GM23338 (cell line): ENCODE data around the gene TMTC4. TPM values are rescaled to one million over a fixed set of nuclear protein-coding genes. Genes with fewer than 3 reads are reported as not detected.

Experiments
- ATAC-seq: fragments of 200-7000 bp; cut with Tn5 transposase; 3 replicates; pipeline ENCODE4 v1.9.1; 2020
- DNase-seq: peaks from one replicate; pipeline ENCODE4 v3.0.0-alpha.2; 2015; ENCODE audit warnings: low spot score
- H2AFZ ChIP-seq: fragments of 200-600 bp; sonication (generic); 2 replicates; pipeline ENCODE4 v1.8.0; 2016; ENCODE audit warnings: antibody characterized with exemption, mild to moderate bottlenecking, moderate library complexity
- H3F3A ChIP-seq: fragments of 200-600 bp; sonication (generic); replicated peaks from 2 replicates; pipeline ENCODE4 v1.8.0; 2017; ENCODE audit warnings: antibody characterized with exemption, mixed run types, low read depth
- H3K27ac ChIP-seq: fragments of 200-600 bp; sonication (generic); 2 replicates; pipeline ENCODE4 v1.6.1; 2016; ENCODE audit warnings: low read depth
- H3K27me3 ChIP-seq: fragments of 200-600 bp; sonication (generic); 2 replicates; pipeline ENCODE4 v1.8.0; 2016; ENCODE audit warnings: mild to moderate bottlenecking, mixed run types, moderate library complexity; ENCODE audit not compliant: insufficient read depth
- H3K36me3 ChIP-seq: fragments of 200-600 bp; sonication (generic); 2 replicates; pipeline ENCODE4 v1.8.0; 2016; ENCODE audit warnings: mild to moderate bottlenecking; ENCODE audit not compliant: insufficient read depth
- H3K4me1 ChIP-seq: fragments of 200-600 bp; sonication (generic); 2 replicates; pipeline ENCODE4 v1.8.0; 2016; ENCODE audit warnings: mild to moderate bottlenecking, moderate library complexity; ENCODE audit not compliant: insufficient read depth
- H3K4me2 ChIP-seq: fragments of 200-600 bp; sonication (generic); 2 replicates; pipeline ENCODE4 v1.7.1; 2017; ENCODE audit warnings: mixed run types
- H3K4me3 ChIP-seq: fragments of 200-600 bp; sonication (generic); 2 replicates; pipeline ENCODE4 v1.6.1; 2016; ENCODE audit warnings: mixed run types
- H3K79me2 ChIP-seq: fragments of 200-600 bp; sonication (generic); replicated peaks from 2 replicates; pipeline ENCODE4 v1.8.0; 2017; ENCODE audit warnings: mild to moderate bottlenecking; ENCODE audit not compliant: insufficient read depth
- H3K9me2 ChIP-seq: fragments of 200-600 bp; sonication (generic); 2 replicates; pipeline ENCODE4 v1.8.0; 2017; ENCODE audit not compliant: insufficient read depth
- H4K20me1 ChIP-seq: fragments of 200-600 bp; sonication (generic); replicated peaks from 2 replicates; pipeline ENCODE4 v1.8.0; 2017; ENCODE audit warnings: mild to moderate bottlenecking; ENCODE audit not compliant: insufficient read depth
- H3K27ac Mint-ChIP-seq: 2 replicates; pipeline ENCODE4 v1.8.0; 2020; ENCODE audit warnings: inconsistent platforms, mild to moderate bottlenecking, moderate library complexity, mixed read lengths
- H3K27me3 Mint-ChIP-seq: 3 replicates; pipeline ENCODE4 v1.8.0; 2022; ENCODE audit warnings: low read depth, mild to moderate bottlenecking, moderate library complexity, mixed read lengths, inconsistent platforms; ENCODE audit not compliant: insufficient read depth, poor library complexity
- H3K36me3 Mint-ChIP-seq: 3 replicates; pipeline ENCODE4 v1.8.0; 2021; ENCODE audit warnings: low read depth, mild to moderate bottlenecking, inconsistent platforms, moderate library complexity, mixed read lengths
- H3K4me1 Mint-ChIP-seq: 3 replicates; pipeline ENCODE4 v1.8.0; 2020; ENCODE audit warnings: mild to moderate bottlenecking, inconsistent platforms, mixed read lengths
- H3K4me3 Mint-ChIP-seq: 3 replicates; pipeline ENCODE4 v1.8.0; 2021; ENCODE audit warnings: moderate library complexity, mild to moderate bottlenecking, inconsistent platforms, mixed read lengths
- H3K9me3 Mint-ChIP-seq: 3 replicates; pipeline ENCODE4 v1.8.0; 2020; ENCODE audit warnings: moderate library complexity, mild to moderate bottlenecking, inconsistent platforms, mixed read lengths
- CTCF ChIP-seq, 2 experiments: fragments of 200-600 bp in 1 of 2; sonication (generic) in 1 of 2; conservative IDR thresholded peaks; 2 replicates each; pipeline versions ENCODE4 v1.5.1 to v1.6.1; 2016 to 2017; ENCODE audit warnings: antibody characterized with exemption in 2 of 2, low read depth in 2 of 2, mild to moderate bottlenecking in 2 of 2, moderate library complexity in 1 of 2
- EZH2phosphoT487 ChIP-seq: fragments of 200-600 bp; sonication (generic); IDR thresholded peaks from one replicate; pipeline ENCODE4 v1.8.1; 2018; ENCODE audit warnings: antibody characterized with exemption; ENCODE audit not compliant: unreplicated experiment
- JUNB ChIP-seq: IDR thresholded peaks from one replicate; pipeline ENCODE4 v1.6.1; 2016; ENCODE audit warnings: antibody characterized with exemption; ENCODE audit not compliant: unreplicated experiment
- NANOG ChIP-seq: IDR thresholded peaks from 2 replicates; pipeline ENCODE4 v1.6.1; 2016; ENCODE audit warnings: antibody characterized with exemption, borderline replicate concordance
- STAT1 ChIP-seq: IDR thresholded peaks from one replicate; pipeline ENCODE4 v1.6.1; 2016; ENCODE audit warnings: antibody characterized with exemption; ENCODE audit not compliant: unreplicated experiment
- ZNF114 ChIP-seq: fragments of 250-450 bp; sonication (Bioruptor Pico); IDR thresholded peaks from 2 replicates; pipeline ENCODE4 v1.5.0; 2020; ENCODE audit warnings: mild to moderate bottlenecking, moderate library complexity
- ZNF331 ChIP-seq: fragments of 250-450 bp; sonication (Bioruptor Pico); IDR thresholded peaks from 2 replicates; pipeline ENCODE4 v1.5.0; 2020; ENCODE audit warnings: low read depth, mild to moderate bottlenecking, moderate library complexity
- polyA plus RNA-seq: library from polyadenylated mRNA; unstranded; fragments of >200 nt; fragmentation: Nextera tagmentation; extraction: Ambion mirVana; gene quantifications from 2 replicates; pipeline ENCODE4 v1.2.1, GENCODE V29; 2016
- total RNA-seq: library from RNA; depleted of rRNA; stranded (reverse); fragments of >200 nt; shearing (Covaris generic); gene quantifications from 2 replicates; pipeline ENCODE4 v1.2.3, GENCODE V29; 2014
- TF ChIP-seq, protein P1 (sequence below): IDR thresholded peaks from one replicate; pipeline ENCODE4 v1.6.1; 2018; ENCODE audit warnings: antibody characterized with exemption; ENCODE audit not compliant: unreplicated experiment
- TF ChIP-seq, protein P2 (sequence below): fragments of 250-450 bp; sonication (Bioruptor Pico); IDR thresholded peaks from 2 replicates; pipeline ENCODE4 v1.5.0; 2020; ENCODE audit warnings: mild to moderate bottlenecking, moderate library complexity

Gene TMTC4
- total and polyA plus RNA-seq, 2 experiments from 2014 or later, result 21.9 to 50.0 TPM

DNA sequence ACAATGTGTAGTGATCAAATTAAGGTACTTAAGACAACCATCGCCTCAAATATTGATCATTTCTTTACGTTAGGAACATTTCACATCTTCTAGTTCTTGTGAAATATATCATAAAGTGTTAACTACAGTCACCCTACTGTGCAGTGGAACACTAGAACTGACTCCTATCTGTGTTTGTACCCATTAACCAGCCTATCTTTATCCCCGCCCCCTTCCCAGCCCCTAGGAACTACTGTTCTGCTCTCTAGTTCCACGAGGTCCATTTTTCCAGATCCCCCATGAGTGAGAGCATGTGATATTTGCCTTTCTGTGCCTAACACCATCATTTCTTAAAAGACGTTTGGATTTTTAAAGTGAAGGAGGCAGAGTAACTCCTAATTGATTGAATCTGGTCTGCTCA is 61.6 kb downstream of the TMTC4 start:
- no peaks in the 10 kb centered on the region for H3K79me2 ChIP-seq
- H4K20me1 ChIP-seq, result no peaks in the 10 kb centered on the region
- peaks cover 2% of the 10 kb centered on the region for H3K27me3 Mint-ChIP-seq
- no peak overlapping the region for H2AFZ ChIP-seq
- H3K4me2 ChIP-seq, result no peak overlapping the region
- no peak overlapping the region for H3K4me3 Mint-ChIP-seq
- H3K27ac Mint-ChIP-seq, result no peak overlapping the region
- no peak overlapping the region for H3K4me3 ChIP-seq
- H3K36me3 ChIP-seq, result peaks cover 6% of the 10 kb centered on the region
- ATAC-seq (no peak), DNase-seq (no peak)
- no peaks in the 10 kb centered on the region for H3K27me3 ChIP-seq
- TF ChIP-seq EZH2phosphoT487 (no peak), ZNF331 (CRISPR knock-in tag) (no peak), NANOG (no peak), STAT1 (no peak), JUNB (no peak), ZNF114 (CRISPR knock-in tag) (no peak), CTCF (conservative IDR thresholded peaks at IDR 0.05; ENCODE audit: low read depth in 2 of 2) (no peak)
- TF ChIP-seq, protein P1, sequence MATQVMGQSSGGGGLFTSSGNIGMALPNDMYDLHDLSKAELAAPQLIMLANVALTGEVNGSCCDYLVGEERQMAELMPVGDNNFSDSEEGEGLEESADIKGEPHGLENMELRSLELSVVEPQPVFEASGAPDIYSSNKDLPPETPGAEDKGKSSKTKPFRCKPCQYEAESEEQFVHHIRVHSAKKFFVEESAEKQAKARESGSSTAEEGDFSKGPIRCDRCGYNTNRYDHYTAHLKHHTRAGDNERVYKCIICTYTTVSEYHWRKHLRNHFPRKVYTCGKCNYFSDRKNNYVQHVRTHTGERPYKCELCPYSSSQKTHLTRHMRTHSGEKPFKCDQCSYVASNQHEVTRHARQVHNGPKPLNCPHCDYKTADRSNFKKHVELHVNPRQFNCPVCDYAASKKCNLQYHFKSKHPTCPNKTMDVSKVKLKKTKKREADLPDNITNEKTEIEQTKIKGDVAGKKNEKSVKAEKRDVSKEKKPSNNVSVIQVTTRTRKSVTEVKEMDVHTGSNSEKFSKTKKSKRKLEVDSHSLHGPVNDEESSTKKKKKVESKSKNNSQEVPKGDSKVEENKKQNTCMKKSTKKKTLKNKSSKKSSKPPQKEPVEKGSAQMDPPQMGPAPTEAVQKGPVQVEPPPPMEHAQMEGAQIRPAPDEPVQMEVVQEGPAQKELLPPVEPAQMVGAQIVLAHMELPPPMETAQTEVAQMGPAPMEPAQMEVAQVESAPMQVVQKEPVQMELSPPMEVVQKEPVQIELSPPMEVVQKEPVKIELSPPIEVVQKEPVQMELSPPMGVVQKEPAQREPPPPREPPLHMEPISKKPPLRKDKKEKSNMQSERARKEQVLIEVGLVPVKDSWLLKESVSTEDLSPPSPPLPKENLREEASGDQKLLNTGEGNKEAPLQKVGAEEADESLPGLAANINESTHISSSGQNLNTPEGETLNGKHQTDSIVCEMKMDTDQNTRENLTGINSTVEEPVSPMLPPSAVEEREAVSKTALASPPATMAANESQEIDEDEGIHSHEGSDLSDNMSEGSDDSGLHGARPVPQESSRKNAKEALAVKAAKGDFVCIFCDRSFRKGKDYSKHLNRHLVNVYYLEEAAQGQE, result no peak
- TF ChIP-seq, protein P2, sequence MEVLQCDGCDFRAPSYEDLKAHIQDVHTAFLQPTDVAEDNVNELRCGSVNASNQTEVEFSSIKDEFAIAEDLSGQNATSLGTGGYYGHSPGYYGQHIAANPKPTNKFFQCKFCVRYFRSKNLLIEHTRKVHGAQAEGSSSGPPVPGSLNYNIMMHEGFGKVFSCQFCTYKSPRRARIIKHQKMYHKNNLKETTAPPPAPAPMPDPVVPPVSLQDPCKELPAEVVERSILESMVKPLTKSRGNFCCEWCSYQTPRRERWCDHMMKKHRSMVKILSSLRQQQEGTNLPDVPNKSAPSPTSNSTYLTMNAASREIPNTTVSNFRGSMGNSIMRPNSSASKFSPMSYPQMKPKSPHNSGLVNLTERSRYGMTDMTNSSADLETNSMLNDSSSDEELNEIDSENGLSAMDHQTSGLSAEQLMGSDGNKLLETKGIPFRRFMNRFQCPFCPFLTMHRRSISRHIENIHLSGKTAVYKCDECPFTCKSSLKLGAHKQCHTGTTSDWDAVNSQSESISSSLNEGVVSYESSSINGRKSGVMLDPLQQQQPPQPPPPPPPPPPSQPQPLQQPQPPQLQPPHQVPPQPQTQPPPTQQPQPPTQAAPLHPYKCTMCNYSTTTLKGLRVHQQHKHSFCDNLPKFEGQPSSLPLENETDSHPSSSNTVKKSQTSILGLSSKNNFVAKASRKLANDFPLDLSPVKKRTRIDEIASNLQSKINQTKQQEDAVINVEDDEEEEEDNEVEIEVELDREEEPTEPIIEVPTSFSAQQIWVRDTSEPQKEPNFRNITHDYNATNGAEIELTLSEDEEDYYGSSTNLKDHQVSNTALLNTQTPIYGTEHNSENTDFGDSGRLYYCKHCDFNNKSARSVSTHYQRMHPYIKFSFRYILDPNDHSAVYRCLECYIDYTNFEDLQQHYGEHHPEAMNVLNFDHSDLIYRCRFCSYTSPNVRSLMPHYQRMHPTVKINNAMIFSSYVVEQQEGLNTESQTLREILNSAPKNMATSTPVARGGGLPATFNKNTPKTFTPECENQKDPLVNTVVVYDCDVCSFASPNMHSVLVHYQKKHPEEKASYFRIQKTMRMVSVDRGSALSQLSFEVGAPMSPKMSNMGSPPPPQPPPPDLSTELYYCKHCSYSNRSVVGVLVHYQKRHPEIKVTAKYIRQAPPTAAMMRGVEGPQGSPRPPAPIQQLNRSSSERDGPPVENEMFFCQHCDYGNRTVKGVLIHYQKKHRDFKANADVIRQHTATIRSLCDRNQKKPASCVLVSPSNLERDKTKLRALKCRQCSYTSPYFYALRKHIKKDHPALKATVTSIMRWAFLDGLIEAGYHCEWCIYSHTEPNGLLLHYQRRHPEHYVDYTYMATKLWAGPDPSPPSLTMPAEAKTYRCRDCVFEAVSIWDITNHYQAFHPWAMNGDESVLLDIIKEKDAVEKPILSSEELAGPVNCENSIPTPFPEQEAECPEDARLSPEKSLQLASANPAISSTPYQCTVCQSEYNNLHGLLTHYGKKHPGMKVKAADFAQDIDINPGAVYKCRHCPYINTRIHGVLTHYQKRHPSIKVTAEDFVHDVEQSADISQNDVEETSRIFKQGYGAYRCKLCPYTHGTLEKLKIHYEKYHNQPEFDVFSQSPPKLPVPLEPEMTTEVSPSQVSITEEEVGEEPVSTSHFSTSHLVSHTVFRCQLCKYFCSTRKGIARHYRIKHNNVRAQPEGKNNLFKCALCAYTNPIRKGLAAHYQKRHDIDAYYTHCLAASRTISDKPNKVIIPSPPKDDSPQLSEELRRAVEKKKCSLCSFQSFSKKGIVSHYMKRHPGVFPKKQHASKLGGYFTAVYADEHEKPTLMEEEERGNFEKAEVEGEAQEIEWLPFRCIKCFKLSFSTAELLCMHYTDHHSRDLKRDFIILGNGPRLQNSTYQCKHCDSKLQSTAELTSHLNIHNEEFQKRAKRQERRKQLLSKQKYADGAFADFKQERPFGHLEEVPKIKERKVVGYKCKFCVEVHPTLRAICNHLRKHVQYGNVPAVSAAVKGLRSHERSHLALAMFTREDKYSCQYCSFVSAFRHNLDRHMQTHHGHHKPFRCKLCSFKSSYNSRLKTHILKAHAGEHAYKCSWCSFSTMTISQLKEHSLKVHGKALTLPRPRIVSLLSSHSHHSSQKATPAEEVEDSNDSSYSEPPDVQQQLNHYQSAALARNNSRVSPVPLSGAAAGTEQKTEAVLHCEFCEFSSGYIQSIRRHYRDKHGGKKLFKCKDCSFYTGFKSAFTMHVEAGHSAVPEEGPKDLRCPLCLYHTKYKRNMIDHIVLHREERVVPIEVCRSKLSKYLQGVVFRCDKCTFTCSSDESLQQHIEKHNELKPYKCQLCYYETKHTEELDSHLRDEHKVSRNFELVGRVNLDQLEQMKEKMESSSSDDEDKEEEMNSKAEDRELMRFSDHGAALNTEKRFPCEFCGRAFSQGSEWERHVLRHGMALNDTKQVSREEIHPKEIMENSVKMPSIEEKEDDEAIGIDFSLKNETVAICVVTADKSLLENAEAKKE (CRISPR knock-in tag), result no peak
- peaks cover 8% of the 10 kb centered on the region; the same call in 2 of the 3 replicates for H3K4me1 Mint-ChIP-seq
- H3K27ac ChIP-seq, result no peak overlapping the region
- peaks cover 17% of the 10 kb centered on the region for H3K9me3 Mint-ChIP-seq
- peaks cover 24% of the 10 kb centered on the region for H3K36me3 Mint-ChIP-seq
- H3K9me2 ChIP-seq, result no peaks in the 10 kb centered on the region
- H3F3A ChIP-seq, result no peaks in the 10 kb centered on the region; the same call in 1 of the 2 replicates
- H3K4me1 ChIP-seq, result no peaks in the 10 kb centered on the region
